ENCODE results near the gene PAGE4.
A peak's percentile ranks its signal among the peaks of the same experiment; 100 is the strongest.

The PAGE4 gene

GRCh38 chrX:49876750-49877149 is 47.6 kb downstream of the PAGE4 start:
- peak; percentile 26 for DNase-seq (ENCODE audit: low read depth)

GRCh38 chrX:49877397-49878101 is 48.4 kb downstream of the PAGE4 start:
- no peak for DNase-seq (ENCODE audit: low read depth)

GRCh38 chrX:49878128-49878833 is 49.2 kb downstream of the PAGE4 start:
- no peak for DNase-seq (ENCODE audit: low read depth)

- peak; percentile 87 for DNase-seq (ENCODE audit: low read depth)
These were observed 49.9 kb downstream of the PAGE4 start, which contains the start of gene USP27X for GRCh38 chrX:49878834-49879655. USP27X (plus strand) TSS chrX:49879484; CDS start chrX:49880308, 824 bp downstream.

- peak; percentile 4 for DNase-seq (ENCODE audit: low read depth)
These were observed 50.7 kb downstream of the PAGE4 start for GRCh38 chrX:49879656-49880277.

GRCh38 chrX:49880668-49881067 is 51.6 kb downstream of the PAGE4 start:
- no peak for DNase-seq (ENCODE audit: low read depth)
